Activated CD4-positive, alpha-beta T cell treated with anti-CD3 and anti-CD28 coated beads, Interleukin-2, amount 10 ng/mL, durations not matched to agents 24 days and 14 days (primary cell): ENCODE results near the gene SLC34A3. TPM values are rescaled to one million over a fixed set of nuclear protein-coding genes. Genes with fewer than 3 reads are reported as not detected.

Source experiments
- DNase-seq: peaks from one replicate; pipeline ENCODE4 v3.0.0; 2022
- H3K27ac Mint-ChIP-seq: one replicate; pipeline ENCODE4 v1.8.0; 2022; ENCODE audit warnings: mild to moderate bottlenecking, mixed read lengths
- H3K27me3 Mint-ChIP-seq: one replicate; pipeline ENCODE4 v1.8.0; 2022; ENCODE audit warnings: mixed read lengths
- H3K36me3 Mint-ChIP-seq: one replicate; pipeline ENCODE4 v1.8.0; 2022; ENCODE audit warnings: low read depth, mild to moderate bottlenecking, mixed read lengths
- H3K4me1 Mint-ChIP-seq: one replicate; pipeline ENCODE4 v1.8.0; 2021; ENCODE audit warnings: mixed read lengths
- H3K4me3 Mint-ChIP-seq: one replicate; pipeline ENCODE4 v1.8.0; 2022; ENCODE audit warnings: mild to moderate bottlenecking, moderate library complexity, mixed read lengths
- H3K9me3 Mint-ChIP-seq: one replicate; pipeline ENCODE4 v1.8.0; 2021; ENCODE audit warnings: mixed read lengths
- intact Hi-C: fragments of 100-400 bp; cut with micrococcal nuclease; formaldehyde crosslinking; loops from one replicate; pipeline ENCODE4 v1.15.1; 2023
- total RNA-seq: library from RNA; stranded (reverse); gene quantifications from 2 replicates; pipeline ENCODE4 v1.2.3, GENCODE V29; 2022

The SLC34A3 gene
- total RNA-seq = not detected in 2 replicates

DNA sequence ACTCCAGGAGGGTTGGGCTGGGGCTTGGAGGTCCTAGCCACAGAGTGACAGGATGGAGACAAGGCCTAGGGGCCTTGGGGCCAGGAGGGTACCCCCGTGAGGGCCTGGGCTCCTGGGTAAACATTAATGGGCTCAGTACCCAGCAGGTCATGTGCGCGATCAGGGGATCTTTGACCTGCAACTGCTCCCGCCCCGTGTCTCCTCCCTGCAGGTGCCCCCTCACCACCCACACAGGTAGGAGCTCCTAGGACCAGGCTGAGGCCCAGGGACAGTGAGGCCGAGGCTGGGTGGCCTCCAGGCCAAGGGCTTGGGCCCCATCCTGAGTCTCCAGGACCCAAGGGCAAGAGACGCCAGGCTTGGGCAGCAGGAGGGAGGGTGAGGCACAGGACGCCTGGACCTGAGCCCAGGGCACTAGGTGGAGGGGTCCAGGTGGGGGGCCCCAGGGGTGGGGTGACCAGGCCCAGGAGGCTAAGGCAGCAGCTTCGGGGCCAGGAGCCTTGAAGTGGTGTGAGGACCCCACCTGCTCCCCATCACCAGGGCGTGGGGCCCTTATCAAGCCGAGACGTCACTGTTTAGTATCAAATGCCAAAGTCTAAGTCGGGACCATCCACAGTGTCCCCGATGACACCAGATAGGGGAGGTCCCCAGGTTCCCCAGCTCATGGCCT is at the start of gene SLC34A3:
Gene SLC34A3, plus strand, starts transcription at position 197 of the 667 bp plus-strand sequence. CDS start 802 bp downstream, outside the sequence.
- Mint-ChIP-seq H3K36me3 (no peaks in the 10 kb centered on the region), H3K4me3 (no peak within 1 kb of the TSS), H3K27ac (no peak within 1 kb of the TSS), H3K4me1 (peaks cover 3% of the 10 kb centered on the region), H3K27me3 (peaks cover 3% of the 10 kb centered on the region), H3K9me3 (no peaks in the 10 kb centered on the region)
- no peak for DNase-seq
- intact Hi-C loops = no loop called here

GRCh38 chr9:137181680-137182079 is 49.0 kb upstream of the SLC34A3 start:
- DNase-seq = no peak
- H3K27me3 Mint-ChIP-seq = no peaks in the 10 kb centered on the region
- intact Hi-C loops = no loop called here
- no peaks in the 10 kb centered on the region for H3K9me3 Mint-ChIP-seq
- H3K36me3 Mint-ChIP-seq = peaks cover 26% of the 10 kb centered on the region
- H3K4me3 Mint-ChIP-seq = no peak overlapping the region
- no peak overlapping the region for H3K27ac Mint-ChIP-seq
- H3K4me1 Mint-ChIP-seq = peaks cover 5% of the 10 kb centered on the region

DNA sequence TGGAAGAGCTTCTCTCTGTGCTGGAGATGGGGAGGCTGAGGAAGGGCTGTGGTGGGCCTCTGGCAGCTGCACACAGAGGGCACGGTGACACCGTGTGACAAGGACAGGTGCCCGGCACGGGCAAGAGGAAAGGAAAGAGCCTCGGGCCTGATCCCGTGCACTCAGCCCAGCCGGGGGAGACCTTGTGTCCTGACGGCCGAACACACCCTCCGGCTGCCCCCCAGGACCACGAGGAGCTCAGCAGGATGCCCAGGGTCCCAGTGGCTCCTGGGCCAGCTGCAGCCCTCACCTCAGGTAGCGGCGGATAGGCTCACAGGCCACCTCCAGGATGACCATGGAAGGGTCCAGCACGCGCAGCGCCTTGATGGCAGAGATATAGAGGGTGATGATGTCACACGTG is 47.9 kb upstream of the SLC34A3 start:
- no peaks in the 10 kb centered on the region for H3K9me3 Mint-ChIP-seq
- intact Hi-C loops = no loop called here
- peaks cover 27% of the 10 kb centered on the region for H3K36me3 Mint-ChIP-seq
- H3K27me3 Mint-ChIP-seq = no peaks in the 10 kb centered on the region
- H3K4me3 Mint-ChIP-seq = no peak overlapping the region
- DNase-seq = no peak
- H3K27ac Mint-ChIP-seq = no peak overlapping the region
- peaks cover 15% of the 10 kb centered on the region for H3K4me1 Mint-ChIP-seq

- Mint-ChIP-seq H3K9me3 (no peaks in the 10 kb centered on the region), H3K4me3 (no peak overlapping the region), H3K4me1 (peaks cover 18% of the 10 kb centered on the region), H3K27me3 (no peaks in the 10 kb centered on the region), H3K36me3 (peaks cover 31% of the 10 kb centered on the region), H3K27ac (no peak overlapping the region)
- DNase-seq = no peak
- intact Hi-C loops = no loop called here
Observed at GRCh38 chr9:137183980-137184595, 46.6 kb upstream of the SLC34A3 start.

- H3K36me3 Mint-ChIP-seq = peaks cover 30% of the 10 kb centered on the region
- intact Hi-C loops = no loop called here
- no peaks in the 10 kb centered on the region for H3K27me3 Mint-ChIP-seq
- peaks cover 22% of the 10 kb centered on the region for H3K4me1 Mint-ChIP-seq
- H3K27ac Mint-ChIP-seq = no peak overlapping the region
- no peak for DNase-seq
- H3K4me3 Mint-ChIP-seq = no peak overlapping the region
- H3K9me3 Mint-ChIP-seq = no peaks in the 10 kb centered on the region
Observed at GRCh38 chr9:137184881-137185660, 45.6 kb upstream of the SLC34A3 start.

DNA sequence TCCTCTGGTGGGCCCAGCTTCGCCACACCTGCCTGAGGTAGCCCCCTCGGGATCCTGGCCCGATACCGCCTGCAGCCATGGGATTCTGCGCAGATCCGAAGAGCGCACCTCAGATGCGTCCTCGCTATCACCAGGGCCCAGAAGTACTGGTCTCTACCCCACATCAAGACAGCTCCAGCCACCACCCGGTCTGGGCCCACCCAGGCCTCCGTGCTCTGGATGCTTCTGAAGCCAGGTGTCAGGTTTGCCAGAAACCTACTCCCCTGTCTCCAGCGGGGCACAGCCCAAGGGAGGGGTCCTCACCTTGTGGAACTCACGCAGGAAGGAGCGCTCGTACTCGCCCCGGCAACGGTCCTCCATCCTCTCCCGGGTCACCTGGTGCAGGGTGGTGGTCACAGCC is 44.8 kb upstream of the SLC34A3 start:
- Mint-ChIP-seq H3K9me3 (no peaks in the 10 kb centered on the region), H3K4me3 (no peak overlapping the region), H3K27me3 (no peaks in the 10 kb centered on the region), H3K4me1 (peaks cover 22% of the 10 kb centered on the region), H3K27ac (no peak overlapping the region), H3K36me3 (peaks cover 34% of the 10 kb centered on the region)
- no peak for DNase-seq
- intact Hi-C loops = no loop called here

DNA sequence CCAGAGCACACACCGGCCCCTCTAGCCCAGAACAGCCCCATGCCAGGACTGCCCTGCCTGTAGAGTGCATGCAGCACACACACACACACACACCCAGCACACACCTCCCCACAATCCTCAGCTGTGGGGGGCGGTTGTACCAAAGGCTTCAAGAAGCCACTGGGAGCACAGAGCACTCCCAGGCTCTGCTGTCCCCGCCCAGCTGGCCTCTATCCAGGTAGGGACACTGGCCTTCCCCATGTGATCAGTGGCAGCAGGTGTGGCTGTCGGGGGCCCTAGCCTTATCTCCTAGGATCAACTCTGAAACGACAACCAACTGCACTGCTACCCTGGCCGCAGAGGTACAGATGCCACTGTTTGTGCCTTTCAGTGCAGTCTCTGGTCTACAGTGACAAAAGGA is 44.3 kb upstream of the SLC34A3 start:
- peaks cover 36% of the 10 kb centered on the region for H3K36me3 Mint-ChIP-seq
- peak overlapping the region; percentile 91 for H3K4me3 Mint-ChIP-seq
- intact Hi-C loops = no loop called here
- H3K27ac Mint-ChIP-seq = no peak overlapping the region
- no peaks in the 10 kb centered on the region for H3K27me3 Mint-ChIP-seq
- DNase-seq = no peak
- H3K9me3 Mint-ChIP-seq = no peaks in the 10 kb centered on the region
- peaks cover 22% of the 10 kb centered on the region for H3K4me1 Mint-ChIP-seq

- H3K4me1 Mint-ChIP-seq = peaks cover 22% of the 10 kb centered on the region
- peaks cover 34% of the 10 kb centered on the region for H3K36me3 Mint-ChIP-seq
- intact Hi-C loops = no loop called here
- no peaks in the 10 kb centered on the region for H3K9me3 Mint-ChIP-seq
- DNase-seq = no peak
- H3K27ac Mint-ChIP-seq = peak overlapping the region; percentile 91
- peak overlapping the region; percentile 91 for H3K4me3 Mint-ChIP-seq
- no peaks in the 10 kb centered on the region for H3K27me3 Mint-ChIP-seq
Observed at GRCh38 chr9:137187386-137187785, 43.3 kb upstream of the SLC34A3 start.

- Mint-ChIP-seq H3K9me3 (no peaks in the 10 kb centered on the region), H3K4me1 (peaks cover 22% of the 10 kb centered on the region), H3K4me3 (peak overlapping the region; percentile 91), H3K27me3 (no peaks in the 10 kb centered on the region), H3K27ac (peak overlapping the region; percentile 91), H3K36me3 (peaks cover 34% of the 10 kb centered on the region)
- DNase-seq = no peak
- intact Hi-C loops = loop anchor here (1.0 to 2.0 kb wide), 4 partner anchors 12 to 49 kb away; partner anchors contain the start of genes NDOR1, TMEM203 and TPRN
Observed at GRCh38 chr9:137188086-137188489, 42.6 kb upstream of the SLC34A3 start.

DNA sequence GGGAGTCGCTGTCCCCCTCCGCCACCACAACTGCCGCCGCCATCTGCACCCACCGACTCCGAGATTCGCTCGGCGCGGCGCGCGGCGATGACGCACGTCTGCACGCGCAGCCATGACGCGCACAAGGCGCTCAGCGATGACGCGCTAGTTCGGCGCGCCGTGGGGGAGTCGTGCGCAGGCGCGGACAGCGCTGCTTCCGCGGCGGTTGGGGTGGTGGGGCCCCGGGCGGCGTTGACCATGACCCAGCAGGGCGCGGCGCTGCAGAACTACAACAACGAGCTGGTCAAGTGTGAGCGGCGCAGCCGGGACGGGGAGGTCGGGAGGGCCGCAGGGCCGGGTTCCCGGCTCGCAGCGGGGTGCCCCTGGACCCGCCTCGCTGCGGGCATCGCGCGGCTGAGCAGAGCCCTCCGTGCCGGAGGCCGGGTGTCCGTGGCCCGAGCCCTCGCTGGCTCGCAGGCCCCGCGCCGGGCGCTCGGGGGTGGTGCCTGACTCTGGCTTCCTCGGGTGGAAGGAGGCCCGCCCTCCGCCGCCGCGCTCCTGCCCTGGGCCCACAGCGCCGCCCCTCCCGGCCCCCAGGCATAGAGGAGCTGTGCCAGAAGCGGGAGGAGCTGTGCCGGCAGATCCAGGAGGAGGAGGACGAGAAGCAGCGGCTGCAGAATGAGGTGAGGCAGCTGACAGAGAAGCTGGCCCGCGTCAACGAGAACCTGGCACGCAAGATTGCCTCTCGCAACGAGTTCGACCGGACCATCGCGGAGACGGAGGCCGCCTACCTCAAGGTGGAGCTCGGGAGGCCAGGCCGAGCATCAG is 42.0 kb upstream of the SLC34A3 start, which contains the start of the genes ANAPC2 and SSNA1:
Gene ANAPC2, minus strand, starts transcription at position 71 of the 807 bp plus-strand sequence. Its CDS starts 28 bp downstream, at position 43.
Gene SSNA1, plus strand, starts transcription at position 187 of the 807 bp plus-strand sequence. Its CDS starts 51 bp downstream, at position 238.
- no peaks in the 10 kb centered on the region for H3K9me3 Mint-ChIP-seq
- intact Hi-C loops = loop anchor here (1.0 to 2.0 kb wide), 5 partner anchors 12 to 59 kb away; partner anchors contain the start of genes NDOR1, TMEM203 and TPRN

GRCh38 chr9:137189297-137190295 is 41.1 kb upstream of the SLC34A3 start:
- peak overlapping the region; percentile 91 for H3K4me3 Mint-ChIP-seq
- intact Hi-C loops = loop anchor here (1.0 to 2.0 kb wide), 2 partner anchors 47 to 60 kb away; no protein-coding TSS in a partner anchor
- H3K27me3 Mint-ChIP-seq = no peaks in the 10 kb centered on the region
- peak overlapping the region; percentile 94 for H3K27ac Mint-ChIP-seq
- peaks cover 23% of the 10 kb centered on the region for H3K36me3 Mint-ChIP-seq
- DNase-seq = no peak
- H3K4me1 Mint-ChIP-seq = peaks cover 19% of the 10 kb centered on the region
- no peaks in the 10 kb centered on the region for H3K9me3 Mint-ChIP-seq

More for the DNA sequence above, 42.0 kb upstream of the SLC34A3 start, which contains the start of the genes ANAPC2 and SSNA1:
- Mint-ChIP-seq H3K27ac (peak within 1 kb of the TSS; percentile 94), H3K4me1 (peaks cover 22% of the 10 kb centered on the region), H3K27me3 (no peaks in the 10 kb centered on the region), H3K36me3 (peaks cover 29% of the 10 kb centered on the region), H3K4me3 (peak within 1 kb of the TSS; percentile 91)
- DNase-seq = peak; percentile 99

GRCh38 chr9:137190315-137190856 is 40.3 kb upstream of the SLC34A3 start:
- Mint-ChIP-seq H3K9me3 (no peaks in the 10 kb centered on the region), H3K4me1 (peaks cover 19% of the 10 kb centered on the region), H3K36me3 (peaks cover 23% of the 10 kb centered on the region), H3K27ac (peak overlapping the region; percentile 66), H3K4me3 (peak overlapping the region; percentile 91), H3K27me3 (no peaks in the 10 kb centered on the region)
- intact Hi-C loops = no loop called here
- no peak for DNase-seq
